CD4-positive, alpha-beta T cell (primary cell): ENCODE results near the gene EML6. TPM values are rescaled to one million over a fixed set of nuclear protein-coding genes. Genes with fewer than 3 reads are reported as not detected.

Experiments
- ATAC-seq: fragments of 200-7000 bp; cut with Tn5 transposase; one replicate; pipeline ENCODE4 v1.10.0; 2022; ENCODE audit warnings: mild to moderate bottlenecking; ENCODE audit not compliant: poor library complexity
- CTCF ChIA-PET: fragments of 350-600 bp; sonication (Branson Sonifier 250); formaldehyde crosslinking; loops from one replicate; lab custom pipeline; 2021; ENCODE audit warnings: antibody characterized with exemption, inconsistent platforms; lab: Charles Lee
- POLR2A ChIA-PET: fragments of 350-600 bp; sonication (Branson Sonifier 250); formaldehyde crosslinking; loops from one replicate; lab custom pipeline; 2021; ENCODE audit warnings: antibody characterized with exemption, inconsistent platforms; lab: Charles Lee
- DNase-seq, 14 experiments: peaks; one replicate each; pipeline ENCODE4 v3.0.0-alpha.2; 2013 to 2020; ENCODE audit warnings: mixed read lengths in 2 of 14
- H3K27ac ChIP-seq, 2 donors: one replicate each; pipeline versions ENCODE4 v1.5.1 to v1.7.0; 2013; ENCODE audit warnings: low read length in 2 of 2, low read depth in 1 of 2, mild to moderate bottlenecking in 1 of 2
- H3K27me3 ChIP-seq, 2 experiments: 1 replicate in 1 of 2; 2 replicates in 1 of 2; pipeline versions ENCODE4 v1.6.1 to v1.7.0; 2013; ENCODE audit warnings: low read length in 2 of 2, control low read depth in 1 of 2, mild to moderate bottlenecking in 1 of 2, moderate library complexity in 1 of 2; ENCODE audit not compliant: insufficient read depth in 2 of 2, control insufficient read depth in 1 of 2
- H3K36me3 ChIP-seq: one replicate; pipeline ENCODE4 v1.6.1; 2013; ENCODE audit warnings: low read length, control low read depth; ENCODE audit not compliant: insufficient read depth
- H3K4me1 ChIP-seq: one replicate; pipeline ENCODE4 v1.6.1; 2013; ENCODE audit warnings: low read length, control low read depth; ENCODE audit not compliant: insufficient read depth
- H3K4me3 ChIP-seq: one replicate; pipeline ENCODE4 v1.5.1; 2013; ENCODE audit warnings: mild to moderate bottlenecking, low read length, moderate library complexity
- H3K9me3 ChIP-seq, 2 experiments: 1 replicate in 1 of 2; 2 replicates in 1 of 2; pipeline versions ENCODE4 v1.6.1 to v1.7.0; 2013; ENCODE audit warnings: low read length in 2 of 2, mild to moderate bottlenecking in 2 of 2, control low read depth in 1 of 2, moderate library complexity in 1 of 2; ENCODE audit not compliant: control insufficient read depth in 1 of 2, insufficient read depth in 1 of 2
- H3K27ac Mint-ChIP-seq: one replicate; pipeline ENCODE4 v1.8.0; 2020; ENCODE audit warnings: mixed read lengths
- H3K27me3 Mint-ChIP-seq: one replicate; pipeline ENCODE4 v1.8.0; 2021; ENCODE audit warnings: mixed read lengths
- H3K36me3 Mint-ChIP-seq: one replicate; pipeline ENCODE4 v1.8.0; 2021; ENCODE audit warnings: low read depth, mixed read lengths
- H3K4me1 Mint-ChIP-seq: one replicate; pipeline ENCODE4 v1.8.0; 2021; ENCODE audit warnings: low read depth, mixed read lengths
- H3K4me3 Mint-ChIP-seq: one replicate; pipeline ENCODE4 v1.8.0; 2020; ENCODE audit warnings: mild to moderate bottlenecking, mixed read lengths
- H3K9me3 Mint-ChIP-seq: one replicate; pipeline ENCODE4 v1.8.0; 2020; ENCODE audit warnings: mixed read lengths
- CTCF ChIP-seq: fragments of 200-600 bp; IDR thresholded peaks from one replicate; pipeline ENCODE4 v1.8.0; 2022; ENCODE audit warnings: antibody characterized with exemption, mild to moderate bottlenecking
- intact Hi-C, 2 experiments: fragments of 100-400 bp; cut with DNase I in 1 of 2; cut with micrococcal nuclease in 1 of 2; formaldehyde crosslinking; loops; one replicate each; pipeline versions ENCODE4 v1.15.1 to v1.9.0; 2023 to 2025; cut with DNase I, micrococcal nuclease
- total RNA-seq, 174 experiments: library from RNA in 2 of 174; stranded (reverse) in 2 of 174; gene quantifications; one replicate each; pipeline ENCODE4 v1.2.3 and lab custom pipeline; 2021 to 2026

EML6 gene
- total RNA-seq, 2 experiments from 2014 or later, result 0.22 to 0.34 TPM

GRCh38 chr2:54887850-54888545 lies 164.5 kb downstream of the EML6 start:
- Mint-ChIP-seq H3K4me3 (no peak overlapping the region), H3K27me3 (peaks cover 11% of the 10 kb centered on the region), H3K36me3 (no peaks in the 10 kb centered on the region), H3K4me1 (no peaks in the 10 kb centered on the region), H3K9me3 (no peaks in the 10 kb centered on the region), H3K27ac (no peak overlapping the region)
- Histone ChIP-seq H3K27me3 (no peaks in the 10 kb centered on the region), H3K4me1 (no peaks in the 10 kb centered on the region), H3K27ac (no peak overlapping the region), H3K4me3 (no peak overlapping the region), H3K9me3 (no peaks in the 10 kb centered on the region), H3K36me3 (no peaks in the 10 kb centered on the region)
- CTCF ChIA-PET, result no interaction called here
- POLR2A ChIA-PET, result no interaction called here
- no peak for DNase-seq
- ATAC-seq, result no peak
- TF ChIP-seq CTCF, result no peak
- intact Hi-C loops, result no loop called here

GRCh38 chr2:54889053-54889452 lies 165.6 kb downstream of the EML6 start:
- no peak for TF ChIP-seq CTCF
- Histone ChIP-seq H3K27me3 (no peaks in the 10 kb centered on the region), H3K4me1 (no peaks in the 10 kb centered on the region), H3K36me3 (no peaks in the 10 kb centered on the region), H3K4me3 (no peak overlapping the region), H3K9me3 (no peaks in the 10 kb centered on the region), H3K27ac (no peak overlapping the region)
- ChIA-PET POLR2A (no interaction called here), CTCF (no interaction called here)
- intact Hi-C loops, result no loop called here
- no peaks in the 10 kb centered on the region for H3K4me1 Mint-ChIP-seq
- ATAC-seq (no peak), DNase-seq (no peak)
- no peaks in the 10 kb centered on the region for H3K36me3 Mint-ChIP-seq
- no peak overlapping the region for H3K4me3 Mint-ChIP-seq
- H3K27ac Mint-ChIP-seq, result no peak overlapping the region
- peaks cover 11% of the 10 kb centered on the region for H3K27me3 Mint-ChIP-seq
- no peaks in the 10 kb centered on the region for H3K9me3 Mint-ChIP-seq

- ATAC-seq, result no peak
- H3K36me3 ChIP-seq, result no peaks in the 10 kb centered on the region
- intact Hi-C loops, result no loop called here
- no peak overlapping the region for H3K4me3 ChIP-seq
- H3K36me3 Mint-ChIP-seq, result no peaks in the 10 kb centered on the region
- ChIA-PET POLR2A (no interaction called here), CTCF (interaction anchor here (1.5 kb wide), 1 partner anchor 8 kb away, joined by 4 read pairs; no protein-coding TSS in a partner anchor)
- no peak for DNase-seq
- H3K4me1 ChIP-seq, result no peaks in the 10 kb centered on the region
- H3K9me3 Mint-ChIP-seq, result no peaks in the 10 kb centered on the region
- H3K27me3 Mint-ChIP-seq, result peaks cover 11% of the 10 kb centered on the region
- no peak overlapping the region for H3K27ac ChIP-seq
- no peaks in the 10 kb centered on the region for H3K4me1 Mint-ChIP-seq
- H3K4me3 Mint-ChIP-seq, result no peak overlapping the region
- no peaks in the 10 kb centered on the region for H3K9me3 ChIP-seq
- H3K27ac Mint-ChIP-seq, result no peak overlapping the region
- TF ChIP-seq CTCF, result no peak
- no peaks in the 10 kb centered on the region for H3K27me3 ChIP-seq
Observed at GRCh38 chr2:54891909-54892308, 168.4 kb downstream of the EML6 start.
